H54 (cell line): ENCODE data around the gene DACT2.

Source experiments
- DNase-seq: peaks from one replicate; pipeline ENCODE4 v3.0.0; 2011; ENCODE audit warnings: low spot score, mixed read lengths; ENCODE audit not compliant: insufficient read length
- FAIRE-seq: peaks from 3 replicates; lab custom pipeline; 2011; peaks lifted over from hg19 to GRCh38; lab: Jason Lieb, UNC
- POLR2A ChIP-seq: IDR thresholded peaks from 2 replicates; pipeline ENCODE4 v1.6.1; 2011; ENCODE audit warnings: low read depth, mild to moderate bottlenecking, low read length

Gene DACT2

DNA sequence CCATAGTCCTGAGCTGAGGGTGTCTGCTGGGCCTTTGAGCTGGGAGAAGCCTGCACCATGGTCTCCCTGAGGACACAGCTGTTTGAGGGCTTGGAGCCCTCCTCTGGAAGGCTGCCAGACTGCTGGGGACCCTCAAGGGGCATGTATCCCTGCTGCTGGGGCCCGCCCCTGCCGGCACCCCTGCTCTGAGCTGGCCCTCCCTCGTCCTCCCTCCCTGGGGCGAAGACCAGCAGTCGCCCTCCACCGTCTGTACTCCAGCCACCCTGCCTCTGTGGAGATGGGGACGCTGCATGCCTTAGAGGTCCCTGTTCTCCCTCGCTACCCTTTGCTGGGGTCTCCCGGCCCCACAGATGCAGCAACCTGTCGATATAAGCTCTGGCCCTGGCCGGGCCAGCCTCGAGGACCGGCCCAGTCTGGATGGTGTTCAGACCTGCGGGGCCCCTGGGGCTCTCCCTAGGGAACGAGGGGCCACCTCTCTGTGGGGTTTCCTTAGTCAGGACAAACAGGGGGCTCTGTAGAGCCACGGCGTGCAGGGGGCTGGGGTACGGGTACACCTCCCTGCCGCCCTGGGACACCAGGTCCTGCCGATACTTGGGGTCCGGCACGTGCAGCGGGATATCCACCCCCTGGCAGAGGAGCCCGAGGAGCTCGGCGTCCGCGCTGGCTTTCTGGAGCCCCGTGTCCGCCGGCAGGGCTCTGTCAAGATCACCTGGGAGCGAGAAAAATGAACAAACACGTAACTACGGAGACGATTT, 11.0 kb downstream of the DACT2 start:
- no peak for DNase-seq
- TF ChIP-seq POLR2A, result no peak
- FAIRE-seq, result no peak

- DNase-seq (no peak), FAIRE-seq (no peak)
- no peak for TF ChIP-seq POLR2A
These were observed 11.9 kb downstream of the DACT2 start for GRCh38 chr6:168307695-168308021.

- FAIRE-seq (no peak), DNase-seq (no peak)
These were observed 12.4 kb downstream of the DACT2 start for GRCh38 chr6:168307015-168307694.

GRCh38 chr6:168305863-168306262, 13.7 kb downstream of the DACT2 start:
- FAIRE-seq, result no peak
- DNase-seq, result no peak
- TF ChIP-seq POLR2A, result no peak

More at GRCh38 chr6:168307015-168307694, 12.4 kb downstream of the DACT2 start:
- no peak for TF ChIP-seq POLR2A

DNA sequence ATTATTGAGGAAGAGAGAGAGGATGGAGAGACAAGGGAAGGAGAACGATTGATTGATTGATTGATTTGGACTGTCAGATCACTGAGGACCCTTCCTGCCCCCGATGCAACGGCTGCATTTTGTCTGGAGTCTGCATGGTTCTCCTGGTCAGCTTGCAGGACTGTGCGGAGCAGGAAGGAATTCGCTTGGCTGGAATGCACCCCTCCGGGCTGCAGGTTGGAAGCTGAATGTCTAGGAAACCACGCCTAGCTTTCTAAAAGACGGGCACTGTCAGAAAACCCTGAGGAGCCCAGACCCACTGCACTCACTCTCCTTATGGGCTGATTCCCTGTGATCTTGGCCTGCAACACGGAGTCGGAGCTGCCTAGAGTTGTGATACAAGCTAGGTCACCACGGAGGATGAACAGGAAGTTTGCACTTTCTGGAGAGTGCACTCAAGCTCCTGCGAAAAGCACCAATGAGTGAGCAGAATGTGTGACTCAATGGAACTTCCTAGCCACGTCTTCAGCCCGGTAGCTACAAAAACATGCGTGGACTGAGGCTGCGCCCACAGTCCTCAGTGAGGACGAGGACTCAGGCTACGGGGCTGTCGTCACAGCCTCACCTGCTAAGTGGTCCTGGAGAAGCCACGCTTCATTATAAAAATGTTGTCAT, 14.4 kb downstream of the DACT2 start:
- no peak for DNase-seq
- no peak for FAIRE-seq
- TF ChIP-seq POLR2A, result no peak

DNA sequence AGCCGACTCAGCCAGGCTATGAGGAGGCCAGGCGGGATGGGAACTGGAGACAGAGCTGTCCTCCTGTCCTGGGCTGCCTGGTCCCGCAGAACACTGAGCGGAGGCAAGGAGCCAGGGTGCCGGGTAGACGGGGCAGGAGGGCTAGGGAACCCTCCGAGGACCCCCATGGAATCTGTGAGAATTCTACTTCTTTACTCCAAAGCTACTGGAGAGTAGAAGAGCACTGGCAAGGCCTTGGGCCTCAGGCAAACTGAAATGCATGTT, 14.9 kb downstream of the DACT2 start:
- no peak for TF ChIP-seq POLR2A
- FAIRE-seq (no peak), DNase-seq (no peak)

DNA sequence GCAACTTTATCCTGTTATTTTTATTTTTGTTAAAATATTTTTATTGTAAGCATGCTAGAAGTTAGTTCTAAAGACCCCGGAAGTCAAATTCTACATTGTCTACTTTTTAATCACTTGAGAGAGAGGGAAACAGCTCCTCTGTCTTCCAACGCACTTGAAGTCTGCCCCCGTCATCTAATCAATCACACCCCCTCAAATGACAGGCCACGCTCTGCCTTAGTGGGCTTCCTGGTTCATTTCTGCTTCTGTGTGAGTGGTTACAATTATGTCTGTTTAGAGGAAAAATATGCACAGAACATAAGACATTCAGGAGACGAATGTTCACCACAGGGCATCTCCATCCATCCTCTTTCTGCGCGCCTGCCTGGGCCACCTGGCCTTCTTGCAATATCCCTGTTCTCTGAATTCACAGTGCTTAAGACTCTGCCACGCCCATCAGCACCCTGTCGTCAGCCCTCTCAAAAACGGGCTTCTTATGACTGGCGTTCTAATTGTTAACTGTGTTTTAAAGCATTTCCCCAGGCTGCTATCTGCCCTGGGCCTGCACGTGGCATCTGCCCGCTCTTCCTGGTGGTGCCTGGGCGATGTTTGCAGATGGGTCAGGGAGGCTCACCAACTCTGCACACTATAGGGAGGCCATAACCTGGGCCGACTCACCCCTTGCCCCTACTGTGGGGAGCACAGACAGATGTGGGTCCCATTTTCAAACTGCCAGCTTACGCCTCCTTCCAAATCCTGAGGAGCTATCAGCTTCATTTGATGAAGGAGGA, 15.4 kb downstream of the DACT2 start:
- FAIRE-seq (no peak), DNase-seq (no peak)
- TF ChIP-seq POLR2A, result no peak

DNA sequence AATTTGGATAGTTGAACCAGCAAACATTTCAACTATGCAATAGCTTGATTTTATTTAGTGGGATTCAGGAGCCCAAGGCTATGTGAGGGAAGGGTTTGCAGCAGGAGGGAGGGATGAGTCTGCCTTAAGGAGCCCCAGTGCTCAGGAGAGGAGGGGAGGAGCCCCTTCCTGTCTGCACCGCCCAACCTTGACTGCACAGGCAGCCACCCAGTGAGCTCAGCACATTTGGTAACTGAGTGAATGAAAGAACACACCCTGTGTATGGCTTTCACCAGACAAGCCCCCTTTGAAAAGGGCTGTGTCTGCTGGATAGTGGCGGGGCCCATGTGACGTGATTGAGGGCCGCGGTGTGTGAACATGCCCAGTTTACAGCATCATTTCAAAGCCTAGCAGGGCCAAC, 17.0 kb downstream of the DACT2 start:
- FAIRE-seq, result no peak

DNA sequence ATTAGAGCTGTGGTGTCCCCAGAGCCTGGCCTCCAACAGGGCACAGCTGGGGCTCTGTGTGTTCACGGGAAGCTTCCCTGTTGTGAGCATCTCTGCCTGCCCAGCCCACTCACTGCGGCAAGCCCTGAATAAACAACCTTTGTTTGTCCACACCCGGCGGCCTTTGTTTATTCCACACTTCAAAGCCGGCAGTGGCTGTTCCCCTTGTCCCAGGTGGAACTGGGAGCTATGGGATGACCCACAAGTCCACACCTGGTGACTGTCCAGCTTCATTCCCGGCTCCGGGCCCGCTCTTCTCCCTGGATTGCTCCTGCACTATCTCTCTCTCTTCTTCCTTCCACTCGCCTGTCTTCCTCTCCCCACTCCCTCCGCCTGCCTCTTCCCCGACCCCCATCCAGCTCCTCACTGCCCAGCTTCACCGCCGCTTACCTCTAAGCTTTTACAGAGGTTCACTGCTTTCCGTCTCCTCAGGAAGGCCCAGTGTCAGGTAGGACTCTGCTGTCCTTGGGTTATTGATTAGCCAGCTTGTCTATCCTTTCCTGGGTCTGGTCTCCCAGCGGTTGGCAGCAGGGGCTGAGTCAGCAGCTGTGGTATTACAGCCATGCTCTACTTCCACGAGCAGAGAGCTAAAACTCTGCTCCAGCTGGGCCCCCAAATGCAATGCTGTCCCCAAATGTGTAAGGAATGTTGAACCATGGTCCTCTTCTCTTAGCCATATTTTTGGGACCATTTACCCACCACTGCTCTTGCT, 17.8 kb downstream of the DACT2 start:
- FAIRE-seq (no peak), DNase-seq (no peak)
- no peak for TF ChIP-seq POLR2A

More for the DNA sequence above, 17.0 kb downstream of the DACT2 start:
- DNase-seq, result no peak
- TF ChIP-seq POLR2A, result no peak

DNA sequence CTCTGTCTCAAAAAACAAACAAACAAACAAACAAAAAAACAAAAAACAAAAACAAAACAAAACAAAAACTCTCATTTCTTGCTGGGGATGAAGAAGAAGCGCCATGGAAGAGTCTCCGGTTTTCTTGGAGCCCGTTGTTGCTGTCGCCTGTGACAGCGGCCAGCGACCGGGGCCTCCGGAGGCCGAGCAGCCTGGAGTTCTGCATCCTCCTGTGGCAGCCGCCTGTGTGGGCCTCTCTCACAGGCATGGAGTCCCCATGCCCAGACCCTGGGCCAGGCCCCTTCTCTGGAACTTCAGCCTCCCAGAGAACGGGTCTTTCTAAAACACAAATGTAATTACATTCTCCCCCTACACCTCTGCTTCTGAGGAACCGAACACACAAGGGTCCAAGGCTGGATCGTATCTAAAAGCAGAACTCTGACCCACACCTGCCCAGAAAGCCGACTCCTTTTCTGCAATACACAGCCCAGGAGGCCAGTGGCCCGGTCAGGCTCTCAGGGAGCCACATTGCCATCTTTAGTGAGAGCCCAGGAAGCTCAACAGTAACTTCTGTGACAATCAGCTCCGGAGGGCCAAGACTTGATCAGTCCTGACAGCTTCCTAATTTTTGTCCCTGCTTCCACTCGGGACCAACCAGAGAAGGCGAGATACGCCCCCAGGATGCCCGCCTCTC, 18.5 kb downstream of the DACT2 start:
- no peak for TF ChIP-seq POLR2A
- FAIRE-seq (no peak), DNase-seq (no peak)

- TF ChIP-seq POLR2A, result no peak
- DNase-seq (no peak), FAIRE-seq (no peak)
These were observed 19.8 kb downstream of the DACT2 start for GRCh38 chr6:168299541-168300511.

DNA sequence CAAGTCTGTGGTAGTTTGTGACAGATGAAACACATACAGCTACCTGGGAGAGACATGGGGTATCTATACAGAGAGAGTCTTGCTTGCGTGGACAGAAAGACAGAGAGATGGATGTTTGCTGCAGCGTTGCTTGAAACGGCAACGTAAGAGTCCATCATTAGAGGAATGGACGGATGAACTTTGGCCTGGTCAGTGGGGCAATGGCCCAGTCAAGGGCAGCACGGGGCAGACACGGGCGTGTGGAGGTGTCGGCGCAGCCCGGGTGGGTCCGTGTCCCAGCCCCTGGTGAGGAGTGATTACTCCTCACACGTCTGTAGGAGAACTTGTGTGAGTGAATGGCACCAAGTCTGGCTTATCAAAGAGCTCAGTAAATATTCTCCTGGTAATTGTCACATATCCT, 21.9 kb downstream of the DACT2 start:
- DNase-seq, result no peak
- TF ChIP-seq POLR2A, result no peak
- FAIRE-seq, result no peak

GRCh38 chr6:168294901-168295300, 24.7 kb downstream of the DACT2 start:
- FAIRE-seq (no peak), DNase-seq (no peak)
- no peak for TF ChIP-seq POLR2A
